ENCODE results near the gene OSBP2. TPM values are rescaled to one million over a fixed set of nuclear protein-coding genes. Genes with fewer than 3 reads are reported as not detected.

Gene OSBP2
- total and polyA plus RNA-seq, 10 of the 15 experiments (the other 5 are each of a cell fraction or from before 2014, with no cell fraction given), result 0.11 to 7.7 (median 3.6) TPM

DNA sequence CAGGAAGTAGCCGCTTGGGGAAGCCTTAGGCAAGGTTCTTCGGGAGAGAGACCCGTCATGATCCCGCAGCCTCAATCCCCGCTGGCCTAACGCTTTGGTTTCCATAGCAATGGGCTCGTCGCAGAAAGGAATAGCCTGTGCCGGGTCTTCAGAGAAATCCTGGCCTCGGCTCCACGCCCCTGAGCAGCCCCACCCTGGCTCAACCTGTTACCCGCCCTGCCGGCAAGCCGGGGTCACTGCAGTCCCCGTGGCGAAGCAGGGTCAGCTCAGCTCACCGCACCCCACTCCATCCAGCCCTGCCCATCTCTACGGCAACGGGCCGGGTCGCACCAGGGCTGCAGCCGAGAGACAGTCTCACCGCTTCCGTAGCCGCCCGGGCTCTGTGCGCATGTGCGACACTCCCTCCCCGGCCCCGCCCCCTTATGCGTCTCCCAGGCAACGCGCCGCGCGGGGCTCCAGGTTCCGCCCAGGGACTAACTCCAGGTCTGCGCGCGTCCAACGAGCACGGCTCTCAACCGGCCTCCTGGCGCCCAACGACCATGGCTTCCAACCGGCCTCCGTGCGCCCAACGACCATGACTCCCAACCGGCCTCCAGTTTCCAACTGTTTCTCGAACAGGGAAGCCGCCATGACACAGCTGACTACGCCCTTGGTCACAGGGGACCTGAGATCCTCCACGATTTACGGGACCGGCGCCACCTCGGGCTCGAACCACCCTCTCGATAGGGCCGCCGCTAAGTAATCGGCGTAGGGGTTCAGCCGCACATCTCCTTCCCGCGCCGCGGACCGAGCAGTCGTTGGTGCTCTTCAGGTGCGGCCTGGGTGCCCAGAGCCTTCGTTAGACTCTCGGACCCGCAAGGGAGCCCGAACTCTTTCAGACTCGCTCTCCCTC, 26.9 kb upstream of the OSBP2 start, which contains the start of gene DUSP18 (continued):
- TF ChIP-seq EED (IDR thresholded peaks at IDR 0.05; ENCODE audit: low read depth), result no peak
- no peak for TF ChIP-seq ASH2L (IDR thresholded peaks at IDR 0.05; ENCODE audit: borderline replicate concordance, low read depth)
- TF ChIP-seq FOXK2 (IDR thresholded peaks at IDR 0.05), result no peak
- TF ChIP-seq RCOR1 (conservative IDR thresholded peaks at IDR 0.05; ENCODE audit: low read depth, low read length), result no peak
- TF ChIP-seq, protein P1, sequence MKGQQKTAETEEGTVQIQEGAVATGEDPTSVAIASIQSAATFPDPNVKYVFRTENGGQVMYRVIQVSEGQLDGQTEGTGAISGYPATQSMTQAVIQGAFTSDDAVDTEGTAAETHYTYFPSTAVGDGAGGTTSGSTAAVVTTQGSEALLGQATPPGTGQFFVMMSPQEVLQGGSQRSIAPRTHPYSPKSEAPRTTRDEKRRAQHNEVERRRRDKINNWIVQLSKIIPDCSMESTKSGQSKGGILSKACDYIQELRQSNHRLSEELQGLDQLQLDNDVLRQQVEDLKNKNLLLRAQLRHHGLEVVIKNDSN (IDR thresholded peaks at IDR 0.05; ENCODE audit: borderline replicate concordance, extremely low read length, insufficient read depth, low read depth, low read length), result no peak
- TF ChIP-seq SUZ12 (IDR thresholded peaks at IDR 0.05; ENCODE audit: unreplicated experiment), result no peak
- TF ChIP-seq, protein P2, sequence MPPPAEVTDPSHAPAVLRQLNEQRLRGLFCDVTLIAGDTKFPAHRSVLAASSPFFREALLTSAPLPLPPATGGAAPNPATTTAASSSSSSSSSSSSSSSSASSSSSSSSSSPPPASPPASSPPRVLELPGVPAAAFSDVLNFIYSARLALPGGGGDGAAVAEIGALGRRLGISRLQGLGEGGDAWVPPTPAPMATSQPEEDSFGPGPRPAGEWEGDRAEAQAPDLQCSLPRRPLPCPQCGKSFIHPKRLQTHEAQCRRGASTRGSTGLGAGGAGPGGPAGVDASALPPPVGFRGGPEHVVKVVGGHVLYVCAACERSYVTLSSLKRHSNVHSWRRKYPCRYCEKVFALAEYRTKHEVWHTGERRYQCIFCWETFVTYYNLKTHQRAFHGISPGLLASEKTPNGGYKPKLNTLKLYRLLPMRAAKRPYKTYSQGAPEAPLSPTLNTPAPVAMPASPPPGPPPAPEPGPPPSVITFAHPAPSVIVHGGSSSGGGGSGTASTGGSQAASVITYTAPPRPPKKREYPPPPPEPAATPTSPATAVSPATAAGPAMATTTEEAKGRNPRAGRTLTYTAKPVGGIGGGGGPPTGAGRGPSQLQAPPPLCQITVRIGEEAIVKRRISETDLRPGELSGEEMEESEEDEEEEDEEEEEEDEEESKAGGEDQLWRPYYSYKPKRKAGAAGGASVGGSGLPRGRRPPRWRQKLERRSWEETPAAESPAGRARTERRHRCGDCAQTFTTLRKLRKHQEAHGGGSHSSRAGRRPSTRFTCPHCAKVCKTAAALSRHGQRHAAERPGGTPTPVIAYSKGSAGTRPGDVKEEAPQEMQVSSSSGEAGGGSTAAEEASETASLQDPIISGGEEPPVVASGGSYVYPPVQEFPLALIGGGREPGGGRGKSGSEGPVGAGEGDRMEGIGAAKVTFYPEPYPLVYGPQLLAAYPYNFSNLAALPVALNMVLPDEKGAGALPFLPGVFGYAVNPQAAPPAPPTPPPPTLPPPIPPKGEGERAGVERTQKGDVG (CRISPR knock-in tag; IDR thresholded peaks at IDR 0.05), result no peak
- no peak; the same call in 1 of the 2 replicates for TF ChIP-seq PAX5 (IDR thresholded peaks at IDR 0.05; ENCODE audit: borderline replicate concordance, low read depth, low read length)
- TF ChIP-seq, protein P3, sequence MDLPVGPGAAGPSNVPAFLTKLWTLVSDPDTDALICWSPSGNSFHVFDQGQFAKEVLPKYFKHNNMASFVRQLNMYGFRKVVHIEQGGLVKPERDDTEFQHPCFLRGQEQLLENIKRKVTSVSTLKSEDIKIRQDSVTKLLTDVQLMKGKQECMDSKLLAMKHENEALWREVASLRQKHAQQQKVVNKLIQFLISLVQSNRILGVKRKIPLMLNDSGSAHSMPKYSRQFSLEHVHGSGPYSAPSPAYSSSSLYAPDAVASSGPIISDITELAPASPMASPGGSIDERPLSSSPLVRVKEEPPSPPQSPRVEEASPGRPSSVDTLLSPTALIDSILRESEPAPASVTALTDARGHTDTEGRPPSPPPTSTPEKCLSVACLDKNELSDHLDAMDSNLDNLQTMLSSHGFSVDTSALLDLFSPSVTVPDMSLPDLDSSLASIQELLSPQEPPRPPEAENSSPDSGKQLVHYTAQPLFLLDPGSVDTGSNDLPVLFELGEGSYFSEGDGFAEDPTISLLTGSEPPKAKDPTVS (IDR thresholded peaks at IDR 0.05; ENCODE audit: low read depth, low read length), result no peak
- peak; percentile 83 for TF ChIP-seq HDGF (IDR thresholded peaks at IDR 0.05)
- no peak for TF ChIP-seq SMARCA5 (IDR thresholded peaks at IDR 0.05)
- TF ChIP-seq, protein P4, sequence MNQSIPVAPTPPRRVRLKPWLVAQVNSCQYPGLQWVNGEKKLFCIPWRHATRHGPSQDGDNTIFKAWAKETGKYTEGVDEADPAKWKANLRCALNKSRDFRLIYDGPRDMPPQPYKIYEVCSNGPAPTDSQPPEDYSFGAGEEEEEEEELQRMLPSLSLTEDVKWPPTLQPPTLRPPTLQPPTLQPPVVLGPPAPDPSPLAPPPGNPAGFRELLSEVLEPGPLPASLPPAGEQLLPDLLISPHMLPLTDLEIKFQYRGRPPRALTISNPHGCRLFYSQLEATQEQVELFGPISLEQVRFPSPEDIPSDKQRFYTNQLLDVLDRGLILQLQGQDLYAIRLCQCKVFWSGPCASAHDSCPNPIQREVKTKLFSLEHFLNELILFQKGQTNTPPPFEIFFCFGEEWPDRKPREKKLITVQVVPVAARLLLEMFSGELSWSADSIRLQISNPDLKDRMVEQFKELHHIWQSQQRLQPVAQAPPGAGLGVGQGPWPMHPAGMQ (IDR thresholded peaks at IDR 0.05; ENCODE audit: borderline replicate concordance), result no peak
- TF ChIP-seq POLR2A (IDR thresholded peaks at IDR 0.05; ENCODE audit: low read depth, low read length), result peak; percentile 82
- TF ChIP-seq, protein P5, sequence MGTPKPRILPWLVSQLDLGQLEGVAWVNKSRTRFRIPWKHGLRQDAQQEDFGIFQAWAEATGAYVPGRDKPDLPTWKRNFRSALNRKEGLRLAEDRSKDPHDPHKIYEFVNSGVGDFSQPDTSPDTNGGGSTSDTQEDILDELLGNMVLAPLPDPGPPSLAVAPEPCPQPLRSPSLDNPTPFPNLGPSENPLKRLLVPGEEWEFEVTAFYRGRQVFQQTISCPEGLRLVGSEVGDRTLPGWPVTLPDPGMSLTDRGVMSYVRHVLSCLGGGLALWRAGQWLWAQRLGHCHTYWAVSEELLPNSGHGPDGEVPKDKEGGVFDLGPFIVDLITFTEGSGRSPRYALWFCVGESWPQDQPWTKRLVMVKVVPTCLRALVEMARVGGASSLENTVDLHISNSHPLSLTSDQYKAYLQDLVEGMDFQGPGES (IDR thresholded peaks at IDR 0.05), result no peak
- TF ChIP-seq, protein P6, sequence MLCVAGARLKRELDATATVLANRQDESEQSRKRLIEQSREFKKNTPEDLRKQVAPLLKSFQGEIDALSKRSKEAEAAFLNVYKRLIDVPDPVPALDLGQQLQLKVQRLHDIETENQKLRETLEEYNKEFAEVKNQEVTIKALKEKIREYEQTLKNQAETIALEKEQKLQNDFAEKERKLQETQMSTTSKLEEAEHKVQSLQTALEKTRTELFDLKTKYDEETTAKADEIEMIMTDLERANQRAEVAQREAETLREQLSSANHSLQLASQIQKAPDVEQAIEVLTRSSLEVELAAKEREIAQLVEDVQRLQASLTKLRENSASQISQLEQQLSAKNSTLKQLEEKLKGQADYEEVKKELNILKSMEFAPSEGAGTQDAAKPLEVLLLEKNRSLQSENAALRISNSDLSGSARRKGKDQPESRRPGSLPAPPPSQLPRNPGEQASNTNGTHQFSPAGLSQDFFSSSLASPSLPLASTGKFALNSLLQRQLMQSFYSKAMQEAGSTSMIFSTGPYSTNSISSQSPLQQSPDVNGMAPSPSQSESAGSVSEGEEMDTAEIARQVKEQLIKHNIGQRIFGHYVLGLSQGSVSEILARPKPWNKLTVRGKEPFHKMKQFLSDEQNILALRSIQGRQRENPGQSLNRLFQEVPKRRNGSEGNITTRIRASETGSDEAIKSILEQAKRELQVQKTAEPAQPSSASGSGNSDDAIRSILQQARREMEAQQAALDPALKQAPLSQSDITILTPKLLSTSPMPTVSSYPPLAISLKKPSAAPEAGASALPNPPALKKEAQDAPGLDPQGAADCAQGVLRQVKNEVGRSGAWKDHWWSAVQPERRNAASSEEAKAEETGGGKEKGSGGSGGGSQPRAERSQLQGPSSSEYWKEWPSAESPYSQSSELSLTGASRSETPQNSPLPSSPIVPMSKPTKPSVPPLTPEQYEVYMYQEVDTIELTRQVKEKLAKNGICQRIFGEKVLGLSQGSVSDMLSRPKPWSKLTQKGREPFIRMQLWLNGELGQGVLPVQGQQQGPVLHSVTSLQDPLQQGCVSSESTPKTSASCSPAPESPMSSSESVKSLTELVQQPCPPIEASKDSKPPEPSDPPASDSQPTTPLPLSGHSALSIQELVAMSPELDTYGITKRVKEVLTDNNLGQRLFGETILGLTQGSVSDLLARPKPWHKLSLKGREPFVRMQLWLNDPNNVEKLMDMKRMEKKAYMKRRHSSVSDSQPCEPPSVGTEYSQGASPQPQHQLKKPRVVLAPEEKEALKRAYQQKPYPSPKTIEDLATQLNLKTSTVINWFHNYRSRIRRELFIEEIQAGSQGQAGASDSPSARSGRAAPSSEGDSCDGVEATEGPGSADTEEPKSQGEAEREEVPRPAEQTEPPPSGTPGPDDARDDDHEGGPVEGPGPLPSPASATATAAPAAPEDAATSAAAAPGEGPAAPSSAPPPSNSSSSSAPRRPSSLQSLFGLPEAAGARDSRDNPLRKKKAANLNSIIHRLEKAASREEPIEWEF (IDR thresholded peaks at IDR 0.05; ENCODE audit: insufficient replicate concordance, low read depth, low read length), result no peak
